ENCODE results near the gene SHB.

Gene SHB

GRCh38 chr9:38024036-38024681, 44.9 kb downstream of the SHB start:
- DNase-seq (ENCODE audit: low read depth), result no peak

GRCh38 chr9:38023661-38024035, 45.4 kb downstream of the SHB start:
- no peak for DNase-seq (ENCODE audit: low read depth)

GRCh38 chr9:38022995-38023394, 46.0 kb downstream of the SHB start:
- no peak for DNase-seq (ENCODE audit: low read depth)

GRCh38 chr9:38022203-38022895, 46.7 kb downstream of the SHB start:
- no peak for DNase-seq (ENCODE audit: low read depth)

- no peak for DNase-seq (ENCODE audit: low read depth)
Measured at GRCh38 chr9:38020151-38021076, 48.6 kb downstream of the SHB start.

GRCh38 chr9:38019731-38020130, 49.3 kb downstream of the SHB start:
- no peak for DNase-seq (ENCODE audit: low read depth)

- no peak for DNase-seq (ENCODE audit: low read depth)
Measured at GRCh38 chr9:38018958-38019602, 49.9 kb downstream of the SHB start.

- DNase-seq (ENCODE audit: low read depth), result no peak
Measured at GRCh38 chr9:38018241-38018957, 50.6 kb downstream of the SHB start.

- DNase-seq (ENCODE audit: low read depth), result no peak
Measured at GRCh38 chr9:38017885-38018186, 51.2 kb downstream of the SHB start.

GRCh38 chr9:38017149-38017884, 51.7 kb downstream of the SHB start:
- DNase-seq (ENCODE audit: low read depth), result no peak

- no peak for DNase-seq (ENCODE audit: low read depth)
Measured at GRCh38 chr9:38016375-38017135, 52.5 kb downstream of the SHB start.

- no peak for DNase-seq (ENCODE audit: low read depth)
Measured at GRCh38 chr9:38015906-38016305, 53.1 kb downstream of the SHB start.

GRCh38 chr9:38015266-38015665, 53.8 kb downstream of the SHB start:
- no peak for DNase-seq (ENCODE audit: low read depth)

- DNase-seq (ENCODE audit: low read depth), result no peak
Measured at GRCh38 chr9:38012767-38013450, 56.1 kb downstream of the SHB start.

GRCh38 chr9:38011991-38012390, 57.0 kb downstream of the SHB start:
- no peak for DNase-seq (ENCODE audit: low read depth)

GRCh38 chr9:38010918-38011704, 57.9 kb downstream of the SHB start:
- DNase-seq (ENCODE audit: low read depth), result no peak

GRCh38 chr9:38009990-38010389, 59.0 kb downstream of the SHB start:
- no peak for DNase-seq (ENCODE audit: low read depth)

GRCh38 chr9:38009035-38009501, 60.0 kb downstream of the SHB start:
- DNase-seq (ENCODE audit: low read depth), result no peak
